22Rv1 (cell line): ENCODE data around the gene NAPA.

Experiments
- ZFX ChIP-seq: fragments of 450-650 bp; IDR thresholded peaks from 2 replicates; pipeline ENCODE4 v1.6.1; 2017; ENCODE audit warnings: antibody characterized with exemption, borderline replicate concordance
- TF ChIP-seq, protein P1 (sequence below): fragments of 450-650 bp; IDR thresholded peaks from 2 replicates; pipeline ENCODE4 v1.5.1; 2017; ENCODE audit warnings: mild to moderate bottlenecking

DNA sequence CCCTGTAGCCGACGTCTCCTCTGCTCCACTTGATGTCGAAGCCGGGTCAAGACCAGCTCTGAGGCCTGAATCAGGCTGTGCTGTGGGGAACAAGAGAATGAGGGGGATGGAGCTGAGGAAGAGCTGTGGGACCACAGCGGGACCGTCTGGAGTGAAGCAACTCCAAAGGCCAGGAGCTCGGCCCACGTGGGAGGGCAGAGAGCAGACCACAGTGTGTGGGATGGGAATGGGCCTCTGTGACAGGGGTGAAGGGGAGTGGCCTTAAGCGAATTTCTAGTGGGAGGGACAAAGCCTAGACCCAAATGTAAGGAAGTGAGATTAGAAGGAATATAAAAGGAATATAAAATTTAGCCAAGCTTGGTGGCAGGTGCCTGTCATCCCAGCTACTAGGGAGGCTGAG is 39.4 kb downstream of the NAPA start:
- TF ChIP-seq, protein P1, sequence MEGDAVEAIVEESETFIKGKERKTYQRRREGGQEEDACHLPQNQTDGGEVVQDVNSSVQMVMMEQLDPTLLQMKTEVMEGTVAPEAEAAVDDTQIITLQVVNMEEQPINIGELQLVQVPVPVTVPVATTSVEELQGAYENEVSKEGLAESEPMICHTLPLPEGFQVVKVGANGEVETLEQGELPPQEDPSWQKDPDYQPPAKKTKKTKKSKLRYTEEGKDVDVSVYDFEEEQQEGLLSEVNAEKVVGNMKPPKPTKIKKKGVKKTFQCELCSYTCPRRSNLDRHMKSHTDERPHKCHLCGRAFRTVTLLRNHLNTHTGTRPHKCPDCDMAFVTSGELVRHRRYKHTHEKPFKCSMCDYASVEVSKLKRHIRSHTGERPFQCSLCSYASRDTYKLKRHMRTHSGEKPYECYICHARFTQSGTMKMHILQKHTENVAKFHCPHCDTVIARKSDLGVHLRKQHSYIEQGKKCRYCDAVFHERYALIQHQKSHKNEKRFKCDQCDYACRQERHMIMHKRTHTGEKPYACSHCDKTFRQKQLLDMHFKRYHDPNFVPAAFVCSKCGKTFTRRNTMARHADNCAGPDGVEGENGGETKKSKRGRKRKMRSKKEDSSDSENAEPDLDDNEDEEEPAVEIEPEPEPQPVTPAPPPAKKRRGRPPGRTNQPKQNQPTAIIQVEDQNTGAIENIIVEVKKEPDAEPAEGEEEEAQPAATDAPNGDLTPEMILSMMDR: no peak
- no peak for TF ChIP-seq ZFX
